Activated CD8-positive, alpha-beta memory T cell treated with anti-CD3 and anti-CD28 coated beads, Interleukin-2, amount 10 ng/mL, durations not matched to agents 7 days and 5 days (primary cell): ENCODE data around the gene FMNL2. TPM values are rescaled to one million over a fixed set of nuclear protein-coding genes. Genes with fewer than 3 reads are reported as not detected.

Source experiments
- ATAC-seq: fragments of 150-1000 bp; cut with Tn5 transposase; one replicate; pipeline ENCODE4 v1.10.0; 2021; ENCODE audit warnings: moderate library complexity
- CTCF ChIA-PET: fragments of 350-600 bp; sonication (Branson Sonifier 250); formaldehyde crosslinking; loops from one replicate; lab custom pipeline; 2021; ENCODE audit warnings: antibody characterized with exemption; lab: Charles Lee
- DNase-seq: peaks from one replicate; pipeline ENCODE4 v3.0.0-alpha.2; 2020
- H3K27ac Mint-ChIP-seq: one replicate; pipeline ENCODE4 v1.8.0; 2021; ENCODE audit warnings: mild to moderate bottlenecking, mixed read lengths
- H3K27me3 Mint-ChIP-seq: one replicate; pipeline ENCODE4 v1.8.0; 2021; ENCODE audit warnings: mixed read lengths
- H3K36me3 Mint-ChIP-seq: one replicate; pipeline ENCODE4 v1.8.0; 2021; ENCODE audit warnings: mild to moderate bottlenecking, mixed read lengths
- H3K4me1 Mint-ChIP-seq: one replicate; pipeline ENCODE4 v1.8.0; 2021; ENCODE audit warnings: mixed read lengths
- H3K4me3 Mint-ChIP-seq: one replicate; pipeline ENCODE4 v1.8.0; 2021; ENCODE audit warnings: mild to moderate bottlenecking, moderate library complexity, mixed read lengths
- H3K9me3 Mint-ChIP-seq: one replicate; pipeline ENCODE4 v1.8.0; 2022; ENCODE audit warnings: low read depth, mixed read lengths
- total RNA-seq, 2 experiments: library from RNA; stranded (reverse); gene quantifications; one replicate each; pipeline ENCODE4 v1.2.3, GENCODE V29; 2021

FMNL2 gene
- total RNA-seq, 2 experiments from 2014 or later: 0.26 to 0.56 TPM

DNA sequence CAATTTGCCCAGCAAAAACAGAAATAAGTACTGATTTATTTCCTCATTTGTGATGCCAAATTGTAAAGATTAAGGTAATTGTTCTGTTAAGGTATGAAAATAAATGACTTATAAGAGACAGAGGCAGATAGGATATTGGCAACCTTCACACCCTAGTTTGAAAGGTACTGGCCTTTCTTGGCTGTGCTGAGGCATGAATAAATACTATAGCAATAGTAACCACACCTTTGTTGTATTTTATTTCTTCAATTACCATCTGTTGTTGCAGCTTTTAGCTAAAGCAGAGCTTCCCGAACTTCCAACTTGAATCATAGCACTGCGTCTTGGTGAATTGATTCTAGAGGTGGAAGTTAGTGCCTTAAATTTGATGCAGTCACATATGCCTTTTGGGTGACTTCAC lies 55.9 kb downstream of the FMNL2 start:
- no peak for ATAC-seq
- DNase-seq: no peak
- Mint-ChIP-seq H3K9me3 (no peaks in the 10 kb centered on the region), H3K36me3 (no peaks in the 10 kb centered on the region), H3K4me1 (no peaks in the 10 kb centered on the region), H3K4me3 (no peak overlapping the region), H3K27ac (no peak overlapping the region), H3K27me3 (peaks cover 12% of the 10 kb centered on the region)
- CTCF ChIA-PET: no interaction called here

DNA sequence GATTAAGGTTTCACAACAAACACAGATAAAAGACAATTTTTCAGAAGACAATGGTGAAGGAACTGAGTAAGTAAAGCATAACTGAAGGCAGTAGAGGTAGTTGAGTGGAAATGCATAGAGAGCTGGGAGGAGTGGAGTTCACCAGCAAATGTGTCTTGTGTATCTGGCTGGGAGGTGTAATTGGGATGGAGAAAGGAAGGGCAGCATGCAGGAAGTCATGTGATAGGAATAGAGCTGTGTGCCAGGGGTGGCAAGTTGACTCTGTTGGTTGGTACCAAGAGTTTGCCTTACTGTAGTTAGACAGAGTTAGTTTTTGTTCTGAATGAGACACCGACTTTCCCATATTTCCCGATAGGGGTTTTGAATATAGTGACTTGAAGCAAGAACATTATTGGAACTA lies 56.3 kb downstream of the FMNL2 start:
- H3K4me1 Mint-ChIP-seq: no peaks in the 10 kb centered on the region

GRCh38 chr2:152393377-152393776 lies 58.4 kb downstream of the FMNL2 start:
- CTCF ChIA-PET: no interaction called here
- Mint-ChIP-seq H3K27ac (no peak overlapping the region), H3K36me3 (no peaks in the 10 kb centered on the region), H3K9me3 (no peaks in the 10 kb centered on the region), H3K4me3 (no peak overlapping the region), H3K4me1 (no peaks in the 10 kb centered on the region), H3K27me3 (peaks cover 13% of the 10 kb centered on the region)
- DNase-seq (no peak), ATAC-seq (no peak)

More for the DNA sequence above, 56.3 kb downstream of the FMNL2 start:
- DNase-seq (no peak), ATAC-seq (no peak)
- no peaks in the 10 kb centered on the region for H3K36me3 Mint-ChIP-seq
- H3K27me3 Mint-ChIP-seq: peaks cover 10% of the 10 kb centered on the region
- H3K9me3 Mint-ChIP-seq: no peaks in the 10 kb centered on the region
- no peak overlapping the region for H3K27ac Mint-ChIP-seq
- H3K4me3 Mint-ChIP-seq: no peak overlapping the region
- CTCF ChIA-PET: no interaction called here

GRCh38 chr2:152394326-152394725 lies 59.4 kb downstream of the FMNL2 start:
- no peaks in the 10 kb centered on the region for H3K36me3 Mint-ChIP-seq
- H3K9me3 Mint-ChIP-seq: no peaks in the 10 kb centered on the region
- no peaks in the 10 kb centered on the region for H3K4me1 Mint-ChIP-seq
- no peak overlapping the region for H3K4me3 Mint-ChIP-seq
- DNase-seq (no peak), ATAC-seq (no peak)
- no peak overlapping the region for H3K27ac Mint-ChIP-seq
- peaks cover 20% of the 10 kb centered on the region for H3K27me3 Mint-ChIP-seq
- CTCF ChIA-PET: no interaction called here

- DNase-seq: no peak
- Mint-ChIP-seq H3K4me3 (no peak overlapping the region), H3K4me1 (no peaks in the 10 kb centered on the region), H3K27me3 (peaks cover 20% of the 10 kb centered on the region), H3K36me3 (no peaks in the 10 kb centered on the region), H3K9me3 (no peaks in the 10 kb centered on the region), H3K27ac (no peak overlapping the region)
- CTCF ChIA-PET: interaction anchor here (1.2 kb wide), 1 partner anchor 39 kb away, joined by 3 read pairs; no protein-coding TSS in a partner anchor
- no peak for ATAC-seq
These were observed 60.1 kb downstream of the FMNL2 start for GRCh38 chr2:152395103-152395502.

DNA sequence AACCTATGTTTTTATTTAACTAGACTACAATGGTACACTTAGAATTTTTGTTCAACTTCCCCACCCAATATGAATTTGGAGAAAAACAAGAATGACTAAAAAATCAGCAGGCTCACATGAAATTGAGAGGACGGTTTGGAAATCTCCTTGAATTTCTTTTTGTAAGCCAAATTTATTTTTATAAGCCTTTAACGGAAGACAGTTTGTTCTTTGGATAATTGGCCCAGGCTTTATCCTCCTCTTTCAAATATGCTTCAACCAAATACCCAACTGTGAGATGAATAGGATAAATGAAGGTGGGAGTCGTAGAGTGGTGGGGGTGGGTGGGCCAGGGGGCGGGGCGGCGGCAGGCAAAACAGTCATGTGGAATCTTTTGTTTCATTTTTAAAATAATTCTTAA lies 60.6 kb downstream of the FMNL2 start:
- no peak for ATAC-seq
- H3K36me3 Mint-ChIP-seq: no peaks in the 10 kb centered on the region
- no peak overlapping the region for H3K4me3 Mint-ChIP-seq
- CTCF ChIA-PET: interaction anchor here (1.2 kb wide), 1 partner anchor 39 kb away, joined by 3 read pairs; no protein-coding TSS in a partner anchor
- no peaks in the 10 kb centered on the region for H3K4me1 Mint-ChIP-seq
- H3K9me3 Mint-ChIP-seq: no peaks in the 10 kb centered on the region
- no peak overlapping the region for H3K27ac Mint-ChIP-seq
- peaks cover 20% of the 10 kb centered on the region for H3K27me3 Mint-ChIP-seq
- DNase-seq: no peak

DNA sequence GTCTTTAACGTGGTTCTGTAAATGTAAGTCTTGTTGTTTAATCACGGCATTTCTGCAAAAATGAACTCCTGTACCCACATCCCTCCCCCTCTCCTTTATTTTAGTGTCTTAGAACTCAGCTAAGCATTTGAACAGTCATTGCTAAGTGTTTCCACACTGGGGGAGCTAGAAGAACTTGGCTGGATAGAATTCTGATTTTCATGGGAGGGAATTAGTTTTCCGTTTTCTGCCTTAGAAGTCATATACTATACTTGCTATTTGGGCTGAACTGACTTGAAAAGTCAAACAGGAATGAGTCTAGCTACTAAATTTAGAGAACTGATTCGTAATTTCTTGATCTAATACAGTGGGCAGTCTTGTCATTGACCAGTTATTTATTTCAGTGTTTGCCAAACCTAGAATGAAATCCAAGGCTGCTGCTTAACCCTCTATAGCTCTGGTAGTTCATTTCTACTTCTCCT lies 61.1 kb downstream of the FMNL2 start:
- CTCF ChIA-PET: interaction anchor here (1.2 kb wide), 1 partner anchor 38 kb away, joined by 3 read pairs; no protein-coding TSS in a partner anchor
- H3K9me3 Mint-ChIP-seq: no peaks in the 10 kb centered on the region
- peaks cover 23% of the 10 kb centered on the region for H3K27me3 Mint-ChIP-seq
- ATAC-seq: no peak
- no peak overlapping the region for H3K4me3 Mint-ChIP-seq
- no peak overlapping the region for H3K27ac Mint-ChIP-seq
- H3K36me3 Mint-ChIP-seq: no peaks in the 10 kb centered on the region
- no peak for DNase-seq
- no peaks in the 10 kb centered on the region for H3K4me1 Mint-ChIP-seq

DNA sequence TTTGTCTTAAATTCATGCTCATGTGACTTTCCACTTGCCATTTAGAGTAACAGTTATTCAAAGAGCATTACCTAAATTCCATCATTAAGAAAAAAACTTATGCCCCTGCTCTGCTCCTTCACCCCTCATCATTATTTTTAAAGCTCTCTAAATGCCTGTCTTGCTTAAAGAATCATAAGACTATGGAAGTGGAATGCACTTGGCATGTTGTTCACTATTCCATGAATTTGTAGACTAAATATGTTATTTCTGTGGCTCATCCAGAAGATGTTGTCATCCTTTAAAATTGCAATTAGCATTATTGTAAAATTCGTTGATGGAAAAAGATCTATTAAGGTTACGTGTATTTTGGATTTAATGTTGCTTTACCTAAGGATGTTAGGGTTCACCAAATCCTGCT lies 61.8 kb downstream of the FMNL2 start:
- no peaks in the 10 kb centered on the region for H3K36me3 Mint-ChIP-seq
- DNase-seq (no peak), ATAC-seq (no peak)
- H3K27me3 Mint-ChIP-seq: peaks cover 23% of the 10 kb centered on the region
- no peaks in the 10 kb centered on the region for H3K4me1 Mint-ChIP-seq
- no peaks in the 10 kb centered on the region for H3K9me3 Mint-ChIP-seq
- CTCF ChIA-PET: no interaction called here
- no peak overlapping the region for H3K4me3 Mint-ChIP-seq
- no peak overlapping the region for H3K27ac Mint-ChIP-seq

GRCh38 chr2:152399003-152399402 lies 64.0 kb downstream of the FMNL2 start:
- no peak overlapping the region for H3K27ac Mint-ChIP-seq
- DNase-seq (no peak), ATAC-seq (no peak)
- H3K9me3 Mint-ChIP-seq: no peaks in the 10 kb centered on the region
- no peak overlapping the region for H3K4me3 Mint-ChIP-seq
- peaks cover 17% of the 10 kb centered on the region for H3K27me3 Mint-ChIP-seq
- no peaks in the 10 kb centered on the region for H3K36me3 Mint-ChIP-seq
- peaks cover 6% of the 10 kb centered on the region for H3K4me1 Mint-ChIP-seq
- CTCF ChIA-PET: no interaction called here

- no peak for DNase-seq
- Mint-ChIP-seq H3K9me3 (no peaks in the 10 kb centered on the region), H3K27ac (no peak overlapping the region), H3K4me3 (no peak overlapping the region), H3K36me3 (no peaks in the 10 kb centered on the region), H3K27me3 (peaks cover 17% of the 10 kb centered on the region), H3K4me1 (peaks cover 6% of the 10 kb centered on the region)
- CTCF ChIA-PET: no interaction called here
- no peak for ATAC-seq
These were observed 65.7 kb downstream of the FMNL2 start for GRCh38 chr2:152400607-152401214.

GRCh38 chr2:152402780-152403759 lies 68.1 kb downstream of the FMNL2 start:
- CTCF ChIA-PET: no interaction called here
- H3K9me3 Mint-ChIP-seq: no peaks in the 10 kb centered on the region
- H3K27ac Mint-ChIP-seq: no peak overlapping the region
- peaks cover 6% of the 10 kb centered on the region for H3K4me1 Mint-ChIP-seq
- peaks cover 20% of the 10 kb centered on the region for H3K27me3 Mint-ChIP-seq
- H3K36me3 Mint-ChIP-seq: no peaks in the 10 kb centered on the region
- ATAC-seq (no peak), DNase-seq (no peak)
- no peak overlapping the region for H3K4me3 Mint-ChIP-seq

DNA sequence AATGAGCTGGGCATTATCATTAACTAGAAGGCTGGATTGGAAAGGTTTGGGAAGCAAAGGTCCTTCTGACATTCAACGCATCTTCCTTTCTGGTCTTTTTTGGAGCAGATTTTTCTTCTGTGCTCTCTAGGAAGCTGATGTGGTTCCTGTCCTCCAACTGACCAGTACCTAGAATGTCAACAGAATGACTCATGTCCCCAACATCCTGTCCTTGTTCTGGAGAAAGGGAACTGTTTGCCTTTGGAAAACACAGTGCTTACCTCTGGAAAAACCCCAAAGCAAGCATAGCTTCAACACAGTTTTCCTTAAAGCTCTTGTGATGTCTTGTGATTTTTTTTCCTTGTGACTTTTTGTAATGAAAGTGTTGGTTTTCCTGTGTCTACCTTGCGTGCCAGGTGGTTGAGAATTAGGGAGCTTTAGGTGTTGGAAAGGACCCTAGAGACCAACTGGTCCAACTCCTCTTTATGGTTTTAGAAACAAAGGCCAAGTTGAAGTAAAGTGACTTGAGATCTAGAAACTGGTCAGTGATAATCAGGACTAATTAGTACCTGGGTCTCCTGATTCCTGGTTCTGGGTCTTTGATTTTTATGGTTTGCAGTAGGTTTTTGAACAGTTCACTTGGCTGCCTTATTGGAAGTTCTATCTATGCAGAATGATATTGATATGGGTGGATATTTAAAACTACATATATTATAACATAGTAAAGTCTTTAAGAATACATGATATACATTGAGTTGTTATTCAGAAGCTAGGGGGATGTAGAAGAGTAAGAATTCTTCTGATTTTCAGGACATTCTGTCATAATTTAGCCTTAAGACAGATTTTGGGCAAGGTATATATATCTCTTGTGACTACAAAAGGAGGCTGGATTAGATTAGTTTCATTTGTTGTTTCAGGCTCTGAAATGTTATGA lies 70.5 kb downstream of the FMNL2 start:
- H3K27me3 Mint-ChIP-seq: peaks cover 18% of the 10 kb centered on the region
- CTCF ChIA-PET: no interaction called here
- DNase-seq (no peak), ATAC-seq (no peak)
- no peak overlapping the region for H3K4me3 Mint-ChIP-seq
- peaks cover 6% of the 10 kb centered on the region for H3K4me1 Mint-ChIP-seq
- no peaks in the 10 kb centered on the region for H3K9me3 Mint-ChIP-seq
- no peaks in the 10 kb centered on the region for H3K36me3 Mint-ChIP-seq
- no peak overlapping the region for H3K27ac Mint-ChIP-seq
